Measurements from ENCODE around the gene TRPV2. TPM values are rescaled to one million over a fixed set of nuclear protein-coding genes. Genes with fewer than 3 reads are reported as not detected.

Gene TRPV2
- total and polyA plus RNA-seq, 2 experiments from 2014 or later = 1.7 to 3.2 TPM

DNA sequence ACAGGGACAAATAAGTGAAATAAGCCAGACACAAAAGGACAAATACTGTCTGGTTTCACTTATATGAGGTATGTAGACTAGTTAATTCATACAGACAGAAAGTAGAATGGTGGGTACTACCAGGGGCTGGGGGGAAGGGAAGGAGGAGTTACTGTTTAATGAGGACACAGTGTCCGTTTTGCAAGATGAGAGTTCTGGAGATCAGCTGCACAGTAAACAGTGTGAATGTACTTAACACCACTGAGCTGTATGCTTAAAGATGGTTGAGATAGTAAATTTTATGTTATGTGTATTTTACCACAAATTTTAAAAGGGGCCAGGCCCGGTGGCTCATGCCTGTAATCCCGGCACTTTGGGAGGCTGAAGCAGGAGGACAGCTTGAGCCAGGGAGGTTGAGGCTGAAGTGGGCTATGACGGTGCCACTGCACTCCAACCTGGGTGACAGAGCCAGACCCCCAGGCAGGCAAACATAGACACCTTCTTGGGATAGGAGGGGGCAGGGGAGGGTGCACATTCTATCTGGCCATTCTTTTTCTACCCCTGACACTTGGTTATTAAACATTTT is 53.1 kb downstream of the TRPV2 start (continued):
- no peak for TF ChIP-seq ZNF462 (CRISPR knock-in tag; IDR thresholded peaks at IDR 0.05)
- no peak for TF ChIP-seq ZNF331 (CRISPR knock-in tag; IDR thresholded peaks at IDR 0.05; ENCODE audit: low read depth)

- no peak overlapping the region for H3K4me2 ChIP-seq
- H4K20me1 ChIP-seq (replicated peaks; ENCODE audit: insufficient read depth) = peaks cover 5% of the 10 kb centered on the region
- peaks cover 8% of the 10 kb centered on the region; the same call in 1 of the 2 replicates for H3K79me2 ChIP-seq (replicated peaks; ENCODE audit: insufficient read depth)
- Mint-ChIP-seq H3K27me3 (ENCODE audit: insufficient read depth, low read depth, poor library complexity) (peaks cover 8% of the 10 kb centered on the region), H3K9me3 (no peaks in the 10 kb centered on the region), H3K27ac (peak overlapping the region; percentile 45; the same call in 1 of the 2 replicates), H3K4me3 (no peak overlapping the region), H3K36me3 (ENCODE audit: low read depth) (peaks cover under 1% of the 10 kb centered on the region; the same call in 1 of the 3 replicates), H3K4me1 (peaks cover 43% of the 10 kb centered on the region)
- no peaks in the 10 kb centered on the region for H3K27me3 ChIP-seq (ENCODE audit: insufficient read depth)
- no peaks in the 10 kb centered on the region for H3F3A ChIP-seq (replicated peaks; ENCODE audit: low read depth)
- H3K27ac ChIP-seq (ENCODE audit: low read depth) = no peak overlapping the region
- DNase-seq (ENCODE audit: low spot score) (no peak), ATAC-seq (peak; percentile 29)
- no peak overlapping the region for H2AFZ ChIP-seq
- no peaks in the 10 kb centered on the region for H3K9me2 ChIP-seq (ENCODE audit: insufficient read depth)
- H3K36me3 ChIP-seq (ENCODE audit: insufficient read depth) = no peaks in the 10 kb centered on the region
- H3K4me1 ChIP-seq (ENCODE audit: insufficient read depth) = peaks cover 19% of the 10 kb centered on the region
- TF ChIP-seq ZNF114 (CRISPR knock-in tag; IDR thresholded peaks at IDR 0.05) = no peak
- TF ChIP-seq EZH2 (IDR thresholded peaks at IDR 0.05; ENCODE audit: low read depth, unreplicated experiment) = no peak
- no peak for TF ChIP-seq POLR2AphosphoS5 (IDR thresholded peaks at IDR 0.05; ENCODE audit: low read depth)
- no peak overlapping the region for H3K4me3 ChIP-seq
Measured at GRCh38 chr17:16470265-16470664, 54.9 kb downstream of the TRPV2 start.

Data from GM23338 (cell line).